ENCODE data around the gene DYNC1H1.
"Not testable (repeated sequence)": the region's sequence is repeated elsewhere in the genome, so short reads cannot be mapped to it uniquely, and the experiment has no call there.

The DYNC1H1 gene

GRCh38 chr14:101973356-101973755, 9.0 kb downstream of the DYNC1H1 start:
- Histone ChIP-seq H3K36me3 (ENCODE audit: control insufficient read depth, insufficient read depth, low read length) (peaks cover 20% of the 10 kb centered on the region), H3K27ac (ENCODE audit: insufficient read depth, low read length, poor library complexity, severe bottlenecking) (no peak overlapping the region)
- no peak for DNase-seq

GRCh38 chr14:101975231-101975630, 10.9 kb downstream of the DYNC1H1 start:
- H3K27ac ChIP-seq (ENCODE audit: insufficient read depth, low read length, poor library complexity, severe bottlenecking): no peak overlapping the region
- H3K4me1 ChIP-seq (ENCODE audit: control insufficient read depth, insufficient read depth, low read length, poor library complexity, severe bottlenecking): no peaks in the 10 kb centered on the region
- peaks cover 33% of the 10 kb centered on the region for H3K36me3 ChIP-seq (ENCODE audit: control insufficient read depth, insufficient read depth, low read length)

More at GRCh38 chr14:101973356-101973755, 9.0 kb downstream of the DYNC1H1 start:
- Histone ChIP-seq H3K4me3 (ENCODE audit: insufficient read depth, low read depth, low read length, poor library complexity, severe bottlenecking) (no peak overlapping the region), H3K27me3 (replicated peaks; ENCODE audit: control insufficient read depth, insufficient read depth, low read length, poor library complexity, severe bottlenecking) (no peaks in the 10 kb centered on the region), H3K9me3 (ENCODE audit: control insufficient read depth, low read length) (no peaks in the 10 kb centered on the region), H3K4me1 (ENCODE audit: control insufficient read depth, insufficient read depth, low read length, poor library complexity, severe bottlenecking) (no peaks in the 10 kb centered on the region)

GRCh38 chr14:101977311-101978071, 13.1 kb downstream of the DYNC1H1 start:
- Histone ChIP-seq H3K4me1 (ENCODE audit: control insufficient read depth, insufficient read depth, low read length, poor library complexity, severe bottlenecking) (no peaks in the 10 kb centered on the region), H3K36me3 (ENCODE audit: control insufficient read depth, insufficient read depth, low read length) (peaks cover 52% of the 10 kb centered on the region), H3K27ac (ENCODE audit: insufficient read depth, low read length, poor library complexity, severe bottlenecking) (no peak overlapping the region), H3K4me3 (ENCODE audit: insufficient read depth, low read depth, low read length, poor library complexity, severe bottlenecking) (no peak overlapping the region), H3K9me3 (ENCODE audit: control insufficient read depth, low read length) (no peaks in the 10 kb centered on the region), H3K27me3 (replicated peaks; ENCODE audit: control insufficient read depth, insufficient read depth, low read length, poor library complexity, severe bottlenecking) (no peaks in the 10 kb centered on the region)
- no peak for DNase-seq

More at GRCh38 chr14:101975231-101975630, 10.9 kb downstream of the DYNC1H1 start:
- Histone ChIP-seq H3K4me3 (ENCODE audit: insufficient read depth, low read depth, low read length, poor library complexity, severe bottlenecking) (no peak overlapping the region), H3K27me3 (replicated peaks; ENCODE audit: control insufficient read depth, insufficient read depth, low read length, poor library complexity, severe bottlenecking) (no peaks in the 10 kb centered on the region), H3K9me3 (ENCODE audit: control insufficient read depth, low read length) (no peaks in the 10 kb centered on the region)
- no peak for DNase-seq

- no peak for DNase-seq
- H3K9me3 ChIP-seq (ENCODE audit: control insufficient read depth, low read length): no peaks in the 10 kb centered on the region
- no peak overlapping the region for H3K4me3 ChIP-seq (ENCODE audit: insufficient read depth, low read depth, low read length, poor library complexity, severe bottlenecking)
- H3K27ac ChIP-seq (ENCODE audit: insufficient read depth, low read length, poor library complexity, severe bottlenecking): no peak overlapping the region
- H3K36me3 ChIP-seq (ENCODE audit: control insufficient read depth, insufficient read depth, low read length): peaks cover 67% of the 10 kb centered on the region
- no peaks in the 10 kb centered on the region for H3K4me1 ChIP-seq (ENCODE audit: control insufficient read depth, insufficient read depth, low read length, poor library complexity, severe bottlenecking)
- H3K27me3 ChIP-seq (replicated peaks; ENCODE audit: control insufficient read depth, insufficient read depth, low read length, poor library complexity, severe bottlenecking): no peaks in the 10 kb centered on the region
These were observed 15.3 kb downstream of the DYNC1H1 start for GRCh38 chr14:101979666-101980065.

GRCh38 chr14:101980251-101980650, 15.9 kb downstream of the DYNC1H1 start:
- H3K27me3 ChIP-seq (replicated peaks; ENCODE audit: control insufficient read depth, insufficient read depth, low read length, poor library complexity, severe bottlenecking): no peaks in the 10 kb centered on the region
- H3K36me3 ChIP-seq (ENCODE audit: control insufficient read depth, insufficient read depth, low read length): peaks cover 68% of the 10 kb centered on the region
- no peak overlapping the region for H3K4me3 ChIP-seq (ENCODE audit: insufficient read depth, low read depth, low read length, poor library complexity, severe bottlenecking)
- no peak for DNase-seq
- no peaks in the 10 kb centered on the region for H3K9me3 ChIP-seq (ENCODE audit: control insufficient read depth, low read length)
- no peaks in the 10 kb centered on the region for H3K4me1 ChIP-seq (ENCODE audit: control insufficient read depth, insufficient read depth, low read length, poor library complexity, severe bottlenecking)
- no peak overlapping the region for H3K27ac ChIP-seq (ENCODE audit: insufficient read depth, low read length, poor library complexity, severe bottlenecking)

- H3K4me3 ChIP-seq (ENCODE audit: insufficient read depth, low read depth, low read length, poor library complexity, severe bottlenecking): no peak overlapping the region
- no peaks in the 10 kb centered on the region for H3K9me3 ChIP-seq (ENCODE audit: control insufficient read depth, low read length)
- H3K4me1 ChIP-seq (ENCODE audit: control insufficient read depth, insufficient read depth, low read length, poor library complexity, severe bottlenecking): no peaks in the 10 kb centered on the region
- no peak overlapping the region for H3K27ac ChIP-seq (ENCODE audit: insufficient read depth, low read length, poor library complexity, severe bottlenecking)
- H3K36me3 ChIP-seq (ENCODE audit: control insufficient read depth, insufficient read depth, low read length): peaks cover 72% of the 10 kb centered on the region
- no peaks in the 10 kb centered on the region for H3K27me3 ChIP-seq (replicated peaks; ENCODE audit: control insufficient read depth, insufficient read depth, low read length, poor library complexity, severe bottlenecking)
- DNase-seq: no peak
These were observed 16.3 kb downstream of the DYNC1H1 start for GRCh38 chr14:101980700-101981099.

GRCh38 chr14:101982621-101983020, 18.2 kb downstream of the DYNC1H1 start:
- peaks cover 80% of the 10 kb centered on the region for H3K36me3 ChIP-seq (ENCODE audit: control insufficient read depth, insufficient read depth, low read length)
- no peaks in the 10 kb centered on the region for H3K27me3 ChIP-seq (replicated peaks; ENCODE audit: control insufficient read depth, insufficient read depth, low read length, poor library complexity, severe bottlenecking)
- H3K4me3 ChIP-seq (ENCODE audit: insufficient read depth, low read depth, low read length, poor library complexity, severe bottlenecking): no peak overlapping the region
- H3K9me3 ChIP-seq (ENCODE audit: control insufficient read depth, low read length): no peaks in the 10 kb centered on the region
- no peaks in the 10 kb centered on the region for H3K4me1 ChIP-seq (ENCODE audit: control insufficient read depth, insufficient read depth, low read length, poor library complexity, severe bottlenecking)
- DNase-seq: no peak
- no peak overlapping the region for H3K27ac ChIP-seq (ENCODE audit: insufficient read depth, low read length, poor library complexity, severe bottlenecking)

GRCh38 chr14:101984831-101985230, 20.5 kb downstream of the DYNC1H1 start:
- not testable (repeated sequence) for DNase-seq; H3K9me3 ChIP-seq (ENCODE audit: control insufficient read depth, low read length); H3K27ac ChIP-seq (ENCODE audit: insufficient read depth, low read length, poor library complexity, severe bottlenecking); H3K4me1 ChIP-seq (ENCODE audit: control insufficient read depth, insufficient read depth, low read length, poor library complexity, severe bottlenecking); H3K4me3 ChIP-seq (ENCODE audit: insufficient read depth, low read depth, low read length, poor library complexity, severe bottlenecking); H3K27me3 ChIP-seq (replicated peaks; ENCODE audit: control insufficient read depth, insufficient read depth, low read length, poor library complexity, severe bottlenecking)
- peaks cover 84% of the 10 kb centered on the region for H3K36me3 ChIP-seq (ENCODE audit: control insufficient read depth, insufficient read depth, low read length)

- Histone ChIP-seq H3K36me3 (ENCODE audit: control insufficient read depth, insufficient read depth, low read length) (peaks cover 79% of the 10 kb centered on the region), H3K9me3 (ENCODE audit: control insufficient read depth, low read length) (no peaks in the 10 kb centered on the region)
- no peak for DNase-seq
These were observed 21.6 kb downstream of the DYNC1H1 start for GRCh38 chr14:101985957-101986356.

GRCh38 chr14:101986953-101987352, 22.6 kb downstream of the DYNC1H1 start:
- Histone ChIP-seq H3K9me3 (ENCODE audit: control insufficient read depth, low read length) (no peaks in the 10 kb centered on the region), H3K4me1 (ENCODE audit: control insufficient read depth, insufficient read depth, low read length, poor library complexity, severe bottlenecking) (no peaks in the 10 kb centered on the region), H3K27me3 (replicated peaks; ENCODE audit: control insufficient read depth, insufficient read depth, low read length, poor library complexity, severe bottlenecking) (no peaks in the 10 kb centered on the region), H3K36me3 (ENCODE audit: control insufficient read depth, insufficient read depth, low read length) (peaks cover 79% of the 10 kb centered on the region), H3K27ac (ENCODE audit: insufficient read depth, low read length, poor library complexity, severe bottlenecking) (no peak overlapping the region), H3K4me3 (ENCODE audit: insufficient read depth, low read depth, low read length, poor library complexity, severe bottlenecking) (no peak overlapping the region)
- DNase-seq: no peak

More at GRCh38 chr14:101985957-101986356, 21.6 kb downstream of the DYNC1H1 start:
- no peaks in the 10 kb centered on the region for H3K4me1 ChIP-seq (ENCODE audit: control insufficient read depth, insufficient read depth, low read length, poor library complexity, severe bottlenecking)
- H3K27me3 ChIP-seq (replicated peaks; ENCODE audit: control insufficient read depth, insufficient read depth, low read length, poor library complexity, severe bottlenecking): no peaks in the 10 kb centered on the region
- no peak overlapping the region for H3K27ac ChIP-seq (ENCODE audit: insufficient read depth, low read length, poor library complexity, severe bottlenecking)
- H3K4me3 ChIP-seq (ENCODE audit: insufficient read depth, low read depth, low read length, poor library complexity, severe bottlenecking): no peak overlapping the region
